ENCODE data around the gene RHD.

GRCh38 chr1:25341746-25342145 lies 69.4 kb downstream of the RHD start:
- TF ChIP-seq CTCF (IDR thresholded peaks at IDR 0.05; ENCODE audit: poor library complexity) (no peak), EZH2phosphoT487 (IDR thresholded peaks at IDR 0.05; ENCODE audit: low read depth, severe bottlenecking, unreplicated experiment) (no peak), EZH2 (IDR thresholded peaks at IDR 0.05; ENCODE audit: borderline replicate concordance) (no peak)
